ENCODE measurements around the gene NECAB2.

GRCh38 chr16:83975590-83976260 is 7.7 kb downstream of the NECAB2 start:
- TF ChIP-seq CTCF (conservative IDR thresholded peaks at IDR 0.05 in 1 of 2, IDR thresholded peaks at IDR 0.05 in 1 of 2; ENCODE audit: extremely low read depth in 1 of 2, insufficient read depth in 1 of 2, low read depth in 1 of 2, low read length in 2 of 2) (no peak), EZH2 (IDR thresholded peaks at IDR 0.05; ENCODE audit: borderline replicate concordance, low read length) (no peak)

Measured in mammary epithelial cell (primary cell).